ENCODE results near the gene LARP6. TPM values are rescaled to one million over a fixed set of nuclear protein-coding genes. Genes with fewer than 3 reads are reported as not detected.
"Not testable (repeated sequence)": the region's sequence is repeated elsewhere in the genome, so short reads cannot be mapped to it uniquely, and the experiment has no call there.

The LARP6 gene
- total and polyA plus RNA-seq, 12 donors, result 4.9 to 36.5 (median 9.6) TPM

DNA sequence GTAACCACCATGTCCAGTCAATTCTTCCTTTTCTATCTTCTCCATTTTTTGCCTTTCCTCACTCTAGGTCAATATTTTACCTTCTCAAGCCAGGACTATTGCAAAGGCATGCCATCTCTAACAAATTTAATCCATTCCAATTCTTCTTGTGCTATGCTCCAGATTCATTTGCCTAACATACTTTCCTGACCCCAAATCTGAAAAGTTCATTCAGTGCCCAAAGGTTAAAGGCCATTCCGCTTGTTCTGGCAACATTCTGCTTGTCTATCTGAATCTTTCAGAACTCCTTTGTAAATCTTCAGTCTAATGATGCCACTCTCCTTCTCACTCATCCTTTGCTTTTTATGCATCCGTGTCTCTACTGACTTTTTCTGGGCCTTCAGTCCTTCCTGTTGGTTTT lies 22.7 kb upstream of the LARP6 start:
- WGBS, 4 donors, result 59 to 69% (median 65%) methylated on average over 2 of the region's 2 CpGs
- H3K27ac ChIP-seq, result no peak overlapping the region
- intact Hi-C loops (cut with DNase I), result no loop called here
- TF ChIP-seq, protein P1, sequence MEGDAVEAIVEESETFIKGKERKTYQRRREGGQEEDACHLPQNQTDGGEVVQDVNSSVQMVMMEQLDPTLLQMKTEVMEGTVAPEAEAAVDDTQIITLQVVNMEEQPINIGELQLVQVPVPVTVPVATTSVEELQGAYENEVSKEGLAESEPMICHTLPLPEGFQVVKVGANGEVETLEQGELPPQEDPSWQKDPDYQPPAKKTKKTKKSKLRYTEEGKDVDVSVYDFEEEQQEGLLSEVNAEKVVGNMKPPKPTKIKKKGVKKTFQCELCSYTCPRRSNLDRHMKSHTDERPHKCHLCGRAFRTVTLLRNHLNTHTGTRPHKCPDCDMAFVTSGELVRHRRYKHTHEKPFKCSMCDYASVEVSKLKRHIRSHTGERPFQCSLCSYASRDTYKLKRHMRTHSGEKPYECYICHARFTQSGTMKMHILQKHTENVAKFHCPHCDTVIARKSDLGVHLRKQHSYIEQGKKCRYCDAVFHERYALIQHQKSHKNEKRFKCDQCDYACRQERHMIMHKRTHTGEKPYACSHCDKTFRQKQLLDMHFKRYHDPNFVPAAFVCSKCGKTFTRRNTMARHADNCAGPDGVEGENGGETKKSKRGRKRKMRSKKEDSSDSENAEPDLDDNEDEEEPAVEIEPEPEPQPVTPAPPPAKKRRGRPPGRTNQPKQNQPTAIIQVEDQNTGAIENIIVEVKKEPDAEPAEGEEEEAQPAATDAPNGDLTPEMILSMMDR (IDR thresholded peaks at IDR 0.05), result no peak
- TF ChIP-seq POLR2A (IDR thresholded peaks at IDR 0.05), result no peak
- H3K4me1 ChIP-seq (replicated peaks in 1 of 2), result no peaks in the 10 kb centered on the region
- DNase-seq, result no peak
- H3K9me3 ChIP-seq (replicated peaks in 1 of 3), result no peaks in the 10 kb centered on the region
- H3K4me3 ChIP-seq, result no peak overlapping the region
- H3K36me3 ChIP-seq (replicated peaks in 1 of 2), result no peaks in the 10 kb centered on the region
- H3K27me3 ChIP-seq, result no peaks in the 10 kb centered on the region

GRCh38 chr15:70876011-70876410 lies 22.1 kb upstream of the LARP6 start:
- intact Hi-C loops (cut with DNase I), result no loop called here
- no peak overlapping the region for H3K4me3 ChIP-seq
- H3K36me3 ChIP-seq (replicated peaks in 1 of 2), result no peaks in the 10 kb centered on the region
- DNase-seq, result no peak
- no peaks in the 10 kb centered on the region for H3K4me1 ChIP-seq (replicated peaks in 1 of 2)
- H3K27ac ChIP-seq, result no peak overlapping the region
- no peaks in the 10 kb centered on the region for H3K9me3 ChIP-seq (replicated peaks in 1 of 3)
- 56 to 64% (median 60%) methylated on average over 3 of the region's 3 CpGs for WGBS, 4 donors
- no peaks in the 10 kb centered on the region for H3K27me3 ChIP-seq
- TF ChIP-seq, protein P1 (IDR thresholded peaks at IDR 0.05), result no peak
- no peak for TF ChIP-seq POLR2A (IDR thresholded peaks at IDR 0.05)

DNA sequence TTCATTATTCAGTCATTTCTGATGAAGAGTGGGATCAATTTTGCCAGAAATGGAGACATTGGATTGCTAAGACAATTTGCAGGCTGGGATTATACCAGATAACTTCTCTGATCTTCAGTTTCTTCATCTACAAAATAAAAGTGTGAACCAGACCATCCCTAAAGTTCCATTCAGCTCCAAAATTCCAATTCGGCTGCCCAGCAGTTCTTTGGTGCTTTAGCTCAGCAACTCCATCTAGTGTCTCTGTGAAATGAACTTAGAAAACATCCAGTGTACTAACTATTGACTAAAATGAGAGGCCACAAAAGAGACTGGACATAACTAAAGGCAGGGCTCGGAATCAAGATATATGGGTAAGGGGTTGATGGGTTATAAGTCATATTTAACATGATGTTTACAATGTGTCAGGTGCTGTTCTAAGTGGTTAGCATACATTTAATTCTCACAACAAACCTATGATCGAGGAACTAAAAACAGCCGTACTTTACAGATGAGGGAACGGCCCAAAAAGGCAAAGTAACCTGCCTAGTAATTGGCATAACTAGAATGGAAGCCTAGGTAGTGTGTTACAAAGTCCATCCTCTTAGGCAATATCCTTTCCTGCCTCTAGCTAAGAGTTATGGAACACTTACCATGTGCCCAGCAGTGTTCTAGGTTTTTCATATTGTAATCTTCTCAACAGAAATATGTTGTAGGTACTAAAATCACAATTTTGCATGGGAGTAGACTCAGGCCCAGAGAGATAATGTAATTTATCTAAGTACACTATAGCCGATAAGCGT lies 21.2 kb upstream of the LARP6 start:
- no peaks in the 10 kb centered on the region for H3K36me3 ChIP-seq (replicated peaks in 1 of 2)
- H3K27ac ChIP-seq, result no peak overlapping the region
- DNase-seq, result no peak
- intact Hi-C loops (cut with DNase I), result no loop called here
- no peaks in the 10 kb centered on the region for H3K27me3 ChIP-seq
- no peak overlapping the region for H3K4me3 ChIP-seq
- 66 to 76% (median 71%) methylated on average over 7 of the region's 7 CpGs for WGBS, 4 donors
- TF ChIP-seq, protein P1 (IDR thresholded peaks at IDR 0.05), result peak; percentile 4 to 46 (median 34)
- no peak for TF ChIP-seq POLR2A (IDR thresholded peaks at IDR 0.05)
- no peaks in the 10 kb centered on the region for H3K9me3 ChIP-seq (replicated peaks in 1 of 3)
- no peaks in the 10 kb centered on the region for H3K4me1 ChIP-seq (replicated peaks in 1 of 2)

DNA sequence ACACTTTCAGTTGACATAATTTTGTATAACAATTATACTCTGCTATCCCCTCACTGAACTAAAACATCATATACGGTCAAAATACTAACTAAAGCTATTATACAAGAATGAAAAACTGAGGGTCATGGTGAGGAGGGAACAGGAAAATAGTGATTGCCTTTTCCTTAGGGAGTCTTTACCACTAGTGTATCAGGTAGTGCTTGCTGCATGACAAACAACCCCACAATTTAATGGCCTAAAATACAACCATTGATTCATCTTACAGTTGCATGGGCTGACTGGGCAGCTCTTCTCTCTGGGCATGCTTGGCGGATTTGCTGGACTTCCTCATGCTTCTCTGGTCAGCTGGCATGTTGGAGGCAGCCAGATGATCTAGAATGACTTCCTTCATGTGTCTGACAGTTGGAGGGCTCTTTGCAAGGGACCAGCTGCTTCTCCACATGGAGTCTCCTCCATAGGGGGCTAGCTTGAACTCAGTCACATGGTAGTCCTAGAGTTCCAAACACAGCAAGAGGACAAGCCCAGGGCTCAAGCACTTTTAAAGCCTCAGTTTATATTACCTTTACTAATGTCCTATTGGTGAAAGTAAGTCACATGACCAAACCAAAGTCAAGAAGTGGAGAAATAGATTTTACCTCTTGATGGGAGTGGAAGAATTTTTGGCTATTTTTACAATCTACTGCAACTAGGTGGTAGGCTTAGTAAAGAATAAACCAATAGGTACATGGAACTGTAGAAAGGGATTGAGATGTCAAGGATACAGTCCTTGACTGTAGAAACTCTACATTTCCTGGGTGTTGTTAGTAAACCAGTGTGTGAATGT lies 19.5 kb upstream of the LARP6 start:
- Histone ChIP-seq H3K27me3 (no peaks in the 10 kb centered on the region), H3K4me3 (no peak overlapping the region), H3K9me3 (replicated peaks in 1 of 3) (no peaks in the 10 kb centered on the region), H3K36me3 (replicated peaks in 1 of 2) (no peaks in the 10 kb centered on the region), H3K4me1 (replicated peaks in 1 of 2) (no peaks in the 10 kb centered on the region), H3K27ac (no peak overlapping the region)
- DNase-seq, result no peak
- 84 to 94% (median 90%) methylated on average over 2 of the region's 2 CpGs for WGBS, 4 donors
- intact Hi-C loops (cut with DNase I), result loop anchor here in 1 of 2 donors (5.0 kb wide), 1 partner anchor 46 kb away; no protein-coding TSS in a partner anchor
- TF ChIP-seq, protein P1 (IDR thresholded peaks at IDR 0.05), result no peak
- TF ChIP-seq POLR2A (IDR thresholded peaks at IDR 0.05), result no peak

DNA sequence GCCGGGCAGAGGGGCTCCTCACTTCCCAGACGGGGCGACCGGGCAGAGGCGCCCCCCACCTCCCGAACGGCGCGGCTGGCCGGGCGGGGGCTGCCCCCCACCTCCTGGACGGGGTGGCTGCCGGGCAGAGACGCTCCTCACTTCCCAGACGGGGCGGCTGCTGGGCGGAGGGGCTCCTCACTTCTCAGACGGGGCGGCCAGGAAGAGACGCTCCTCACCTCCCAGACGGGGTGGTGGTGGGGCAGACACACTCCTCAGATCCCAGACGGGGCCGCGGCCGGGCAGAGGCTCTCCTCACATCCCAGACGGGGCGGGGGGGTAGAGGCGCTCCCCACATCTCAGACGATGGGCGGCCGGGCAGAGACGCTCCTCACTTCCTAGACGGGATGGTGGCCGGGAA lies 17.5 kb upstream of the LARP6 start:
- 93 to 96% (median 95%) methylated on average over 5 to 34 of the region's 34 CpGs for WGBS, 4 donors
- intact Hi-C loops (cut with DNase I), result loop anchor here in 1 of 2 donors (5.0 kb wide), 1 partner anchor 44 kb away; no protein-coding TSS in a partner anchor

More for the DNA sequence above, 17.5 kb upstream of the LARP6 start:
- not testable (repeated sequence) for H3K4me1 ChIP-seq (replicated peaks in 1 of 2); H3K36me3 ChIP-seq (replicated peaks in 1 of 2); H3K27ac ChIP-seq; H3K4me3 ChIP-seq; H3K27me3 ChIP-seq; DNase-seq; H3K9me3 ChIP-seq (replicated peaks in 1 of 3)

Data from adrenal gland (tissue), 12 donors.